ENCODE data around the gene MYO1D.

The MYO1D gene

DNA sequence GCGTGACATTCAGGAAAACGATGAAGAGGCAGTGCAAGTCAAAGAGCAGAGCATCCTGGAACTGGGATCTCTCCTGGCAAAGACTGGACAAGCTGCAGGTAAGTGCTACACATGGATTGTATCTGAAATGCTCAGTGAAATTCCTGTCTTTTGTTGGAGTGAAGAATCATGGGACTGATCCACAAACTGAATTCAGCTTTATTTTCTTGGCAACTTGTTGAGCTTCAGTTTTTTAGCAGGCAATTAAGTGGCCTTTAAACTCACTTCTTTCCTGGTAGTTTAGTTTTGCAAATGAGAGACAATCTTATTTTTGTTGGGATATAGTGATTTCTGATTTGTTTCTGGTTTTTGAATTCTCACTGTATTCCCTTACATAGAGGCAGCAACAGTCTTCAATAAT, 430.0 kb downstream of the MYO1D start:
- Histone ChIP-seq H2AFZ (ENCODE audit: low read depth, low read length) (no peak overlapping the region), H3K9ac (ENCODE audit: low read length) (no peak overlapping the region), H3K9me3 (ENCODE audit: insufficient read depth, low read length) (no peaks in the 10 kb centered on the region), H3K79me2 (ENCODE audit: low read length) (peaks cover 75% of the 10 kb centered on the region), H3K4me1 (ENCODE audit: low read length) (peaks cover 13% of the 10 kb centered on the region), H4K20me1 (ENCODE audit: insufficient read depth, low read length) (peaks cover 12% of the 10 kb centered on the region), H3K4me2 (ENCODE audit: low read length) (no peak overlapping the region), H3K27ac (ENCODE audit: low read length) (no peak overlapping the region), H3K36me3 (replicated peaks; ENCODE audit: low read depth, low read length) (peaks cover 31% of the 10 kb centered on the region), H3K27me3 (ENCODE audit: low read depth, low read length) (peaks cover 14% of the 10 kb centered on the region), H3K4me3 (ENCODE audit: low read length) (no peak overlapping the region)
- TF ChIP-seq CTCF (IDR thresholded peaks at IDR 0.05; ENCODE audit: low read depth, low read length), result no peak
- TF ChIP-seq EZH2phosphoT487 (IDR thresholded peaks at IDR 0.05; ENCODE audit: low read depth), result no peak

DNA sequence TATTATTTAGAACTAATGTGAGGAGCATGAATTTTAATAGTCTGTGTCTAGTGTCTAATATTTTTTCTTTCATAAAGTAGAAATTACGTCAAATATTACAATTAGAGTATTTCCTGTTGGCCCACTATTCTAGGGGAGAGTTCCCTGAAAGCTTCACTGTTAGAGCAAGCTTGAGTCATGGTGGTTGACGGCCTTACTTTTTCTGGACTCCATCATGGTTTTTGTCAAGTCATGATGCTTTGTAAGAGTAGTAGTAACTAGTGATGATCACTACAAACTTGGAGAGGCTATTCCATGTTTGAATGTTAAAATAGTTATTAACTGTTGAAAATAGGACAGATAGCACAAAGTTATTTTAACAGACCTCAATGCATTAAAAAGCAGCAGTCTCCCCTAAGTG, 431.0 kb downstream of the MYO1D start:
- H3K27me3 ChIP-seq (ENCODE audit: low read depth, low read length), result peaks cover 14% of the 10 kb centered on the region
- no peak for TF ChIP-seq CTCF (IDR thresholded peaks at IDR 0.05; ENCODE audit: low read depth, low read length)
- no peak for TF ChIP-seq EZH2phosphoT487 (IDR thresholded peaks at IDR 0.05; ENCODE audit: low read depth)
- peak overlapping the region; percentile 86; the same call in 1 of the 2 replicates for H3K9ac ChIP-seq (ENCODE audit: low read length)
- H4K20me1 ChIP-seq (ENCODE audit: insufficient read depth, low read length), result peaks cover 12% of the 10 kb centered on the region
- no peak overlapping the region for H2AFZ ChIP-seq (ENCODE audit: low read depth, low read length)
- H3K36me3 ChIP-seq (replicated peaks; ENCODE audit: low read depth, low read length), result peaks cover 28% of the 10 kb centered on the region
- H3K4me2 ChIP-seq (ENCODE audit: low read length), result peak overlapping the region; percentile 95
- peaks cover 65% of the 10 kb centered on the region for H3K79me2 ChIP-seq (ENCODE audit: low read length)
- no peaks in the 10 kb centered on the region for H3K9me3 ChIP-seq (ENCODE audit: insufficient read depth, low read length)
- peak overlapping the region; percentile 93 for H3K4me3 ChIP-seq (ENCODE audit: low read length)
- peaks cover 13% of the 10 kb centered on the region for H3K4me1 ChIP-seq (ENCODE audit: low read length)
- H3K27ac ChIP-seq (ENCODE audit: low read length), result no peak overlapping the region

- H3K36me3 ChIP-seq (replicated peaks; ENCODE audit: low read depth, low read length), result peaks cover 23% of the 10 kb centered on the region
- peaks cover 14% of the 10 kb centered on the region for H3K27me3 ChIP-seq (ENCODE audit: low read depth, low read length)
- TF ChIP-seq EZH2phosphoT487 (IDR thresholded peaks at IDR 0.05; ENCODE audit: low read depth), result no peak
- TF ChIP-seq CTCF (IDR thresholded peaks at IDR 0.05; ENCODE audit: low read depth, low read length), result no peak
- H3K4me1 ChIP-seq (ENCODE audit: low read length), result peaks cover 13% of the 10 kb centered on the region
- H4K20me1 ChIP-seq (ENCODE audit: insufficient read depth, low read length), result peaks cover 12% of the 10 kb centered on the region
- H2AFZ ChIP-seq (ENCODE audit: low read depth, low read length), result no peak overlapping the region
- H3K27ac ChIP-seq (ENCODE audit: low read length), result no peak overlapping the region
- H3K9me3 ChIP-seq (ENCODE audit: insufficient read depth, low read length), result no peaks in the 10 kb centered on the region
- H3K4me3 ChIP-seq (ENCODE audit: low read length), result peak overlapping the region; percentile 93
- peak overlapping the region; percentile 95 for H3K4me2 ChIP-seq (ENCODE audit: low read length)
- peaks cover 61% of the 10 kb centered on the region for H3K79me2 ChIP-seq (ENCODE audit: low read length)
- peak overlapping the region; percentile 86 for H3K9ac ChIP-seq (ENCODE audit: low read length)
Observed at GRCh38 chr17:32445497-32445896, 431.4 kb downstream of the MYO1D start.

- Histone ChIP-seq H3K27me3 (ENCODE audit: low read depth, low read length) (peaks cover 14% of the 10 kb centered on the region), H3K4me3 (ENCODE audit: low read length) (peak overlapping the region; percentile 93), H3K9me3 (ENCODE audit: insufficient read depth, low read length) (no peaks in the 10 kb centered on the region), H4K20me1 (ENCODE audit: insufficient read depth, low read length) (peaks cover 12% of the 10 kb centered on the region), H3K27ac (ENCODE audit: low read length) (peak overlapping the region; percentile 48), H3K9ac (ENCODE audit: low read length) (peak overlapping the region; percentile 86), H2AFZ (ENCODE audit: low read depth, low read length) (no peak overlapping the region), H3K4me1 (ENCODE audit: low read length) (peaks cover 13% of the 10 kb centered on the region), H3K36me3 (replicated peaks; ENCODE audit: low read depth, low read length) (peaks cover 21% of the 10 kb centered on the region), H3K79me2 (ENCODE audit: low read length) (peaks cover 57% of the 10 kb centered on the region), H3K4me2 (ENCODE audit: low read length) (peak overlapping the region; percentile 95)
- TF ChIP-seq EZH2phosphoT487 (IDR thresholded peaks at IDR 0.05; ENCODE audit: low read depth), result no peak
- TF ChIP-seq CTCF (IDR thresholded peaks at IDR 0.05; ENCODE audit: low read depth, low read length), result no peak
Observed at GRCh38 chr17:32445074-32445415, 431.9 kb downstream of the MYO1D start.

Data from OCI-LY3 (cell line).